Frontal cortex (tissue), 4 donors: Measurements from ENCODE around the gene RAB40C. TPM values are rescaled to one million over a fixed set of nuclear protein-coding genes. Genes with fewer than 3 reads are reported as not detected.

Experiments used
- DNase-seq, 2 donors: peaks; one replicate each; pipeline ENCODE4 v3.0.0; 2012; ENCODE audit warnings: low spot score in 2 of 2
- FAIRE-seq: peaks from 2 replicates; lab custom pipeline; 2012; peaks lifted over from hg19 to GRCh38; lab: Jason Lieb, UNC
- total RNA-seq: library from RNA; depleted of rRNA; stranded (reverse); fragments of >200 nt; gene quantifications from one replicate; pipeline ENCODE4 v1.2.3, GENCODE V29; 2014
- donor health status: control.
- donor health status: control.
- donor health status: control.

RAB40C gene
- total RNA-seq: 25.3 TPM

GRCh38 chr16:589658-590187 lies at the start of gene RAB40C:
Gene RAB40C, plus strand, starts transcription at chr16:590066. Its CDS starts 226 bp downstream, at chr16:590292.
- FAIRE-seq: no peak

GRCh38 chr16:540645-541340 lies 49.1 kb upstream of the RAB40C start:
- FAIRE-seq (no peak), DNase-seq (no peak)

More at GRCh38 chr16:589658-590187, at the start of gene RAB40C:
- DNase-seq: peak; percentile 98 to 99

DNA sequence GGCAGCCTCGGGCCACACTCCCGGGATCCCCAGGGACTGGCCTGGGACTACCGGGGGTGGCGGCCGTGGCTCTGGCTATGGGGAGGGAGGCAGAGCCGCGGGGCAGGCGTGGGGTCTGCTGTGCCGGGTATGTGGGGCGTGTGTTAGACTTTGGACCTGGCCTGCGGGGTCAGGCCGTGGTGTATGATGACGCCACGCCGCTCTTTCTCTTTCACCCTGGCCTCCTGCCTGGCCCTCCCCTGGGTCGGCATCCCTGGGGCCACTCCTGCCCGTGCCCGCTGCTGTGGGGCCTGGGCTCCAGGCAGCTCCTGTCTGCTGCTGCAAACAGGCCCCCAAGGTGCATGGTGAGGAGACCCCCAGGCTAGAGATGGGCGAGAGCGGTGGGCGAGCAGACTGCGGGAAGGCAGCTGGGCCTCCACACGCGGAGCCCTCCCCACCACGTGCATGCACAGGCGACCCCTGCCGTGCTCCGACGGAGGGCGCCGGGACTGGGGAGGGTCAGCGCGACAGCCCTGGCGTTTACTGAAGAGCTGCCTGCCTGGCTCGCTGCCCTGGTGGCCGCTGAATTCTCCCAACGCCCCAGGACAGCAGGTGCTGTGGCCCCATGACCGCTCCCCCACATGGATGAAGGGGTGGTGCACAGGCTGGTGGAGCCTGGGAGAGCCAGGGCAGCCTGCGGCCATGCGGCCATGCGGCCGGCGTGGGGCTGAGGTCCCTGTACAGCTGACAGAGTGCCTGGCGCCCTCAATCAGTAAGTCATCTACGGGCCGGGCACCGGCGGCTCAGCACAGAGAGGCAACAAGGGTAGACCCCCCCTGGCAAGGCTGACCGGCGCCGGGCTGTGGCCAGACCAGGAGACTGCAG lies 46.3 kb upstream of the RAB40C start:
- FAIRE-seq (no peak), DNase-seq (no peak)

DNA sequence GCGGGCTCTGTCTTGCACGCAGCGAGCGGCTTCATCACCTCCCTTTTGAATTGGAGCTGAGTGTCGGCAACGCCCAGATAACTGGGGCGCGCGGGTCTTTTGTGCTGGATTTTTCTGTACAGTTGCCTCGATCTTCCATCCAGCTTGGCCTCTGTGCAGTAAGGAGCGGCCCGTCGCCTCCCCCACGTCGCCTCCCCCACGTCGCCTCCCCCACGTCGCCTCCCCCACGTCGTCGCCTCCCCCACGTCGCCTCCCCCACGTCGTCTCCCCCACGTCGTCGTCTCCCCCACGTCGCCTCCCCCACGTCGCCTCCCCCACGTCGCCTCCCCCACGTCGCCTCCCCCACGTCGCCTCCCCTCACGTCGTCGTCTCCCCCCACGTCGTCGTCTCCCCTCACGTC lies 45.3 kb upstream of the RAB40C start:
- DNase-seq (no peak), FAIRE-seq (no peak)

DNA sequence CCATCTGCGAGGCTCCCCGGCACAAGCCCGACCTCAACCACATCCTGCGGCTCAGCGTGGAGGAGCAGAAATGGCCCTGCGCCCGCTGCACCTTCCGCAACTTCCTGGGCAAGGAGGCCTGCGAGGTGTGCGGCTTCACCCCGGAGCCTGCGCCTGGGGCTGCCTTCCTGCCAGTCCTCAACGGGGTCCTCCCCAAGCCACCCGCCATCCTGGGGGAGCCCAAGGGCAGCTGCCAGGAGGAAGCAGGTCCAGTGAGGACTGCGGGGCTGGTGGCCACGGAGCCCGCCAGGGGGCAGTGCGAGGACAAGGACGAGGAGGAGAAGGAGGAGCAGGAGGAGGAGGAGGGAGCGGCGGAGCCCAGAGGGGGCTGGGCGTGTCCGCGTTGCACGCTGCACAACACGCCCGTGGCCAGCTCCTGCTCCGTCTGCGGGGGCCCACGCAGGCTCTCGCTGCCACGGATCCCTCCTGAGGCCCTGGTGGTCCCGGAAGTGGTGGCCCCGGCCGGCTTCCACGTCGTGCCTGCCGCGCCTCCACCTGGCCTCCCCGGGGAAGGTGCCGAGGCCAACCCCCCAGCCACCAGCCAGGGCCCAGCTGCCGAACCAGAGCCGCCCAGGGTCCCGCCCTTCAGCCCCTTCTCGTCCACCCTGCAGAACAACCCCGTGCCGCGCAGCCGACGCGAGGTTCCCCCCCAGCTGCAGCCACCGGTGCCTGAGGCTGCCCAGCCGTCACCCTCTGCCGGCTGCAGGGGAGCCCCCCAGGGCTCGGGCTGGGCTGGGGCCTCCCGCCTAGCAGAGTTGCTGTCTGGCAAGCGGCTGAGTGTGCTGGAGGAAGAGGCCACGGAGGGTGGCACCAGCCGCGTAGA lies 42.7 kb upstream of the RAB40C start:
- FAIRE-seq: no peak
- peak in 1 of 2 donors; percentile 66 for DNase-seq

GRCh38 chr16:548586-548985 lies 41.3 kb upstream of the RAB40C start:
- DNase-seq (no peak), FAIRE-seq (no peak)

- FAIRE-seq: no peak
- DNase-seq: no peak
These were observed 40.2 kb upstream of the RAB40C start for GRCh38 chr16:549544-550263.

DNA sequence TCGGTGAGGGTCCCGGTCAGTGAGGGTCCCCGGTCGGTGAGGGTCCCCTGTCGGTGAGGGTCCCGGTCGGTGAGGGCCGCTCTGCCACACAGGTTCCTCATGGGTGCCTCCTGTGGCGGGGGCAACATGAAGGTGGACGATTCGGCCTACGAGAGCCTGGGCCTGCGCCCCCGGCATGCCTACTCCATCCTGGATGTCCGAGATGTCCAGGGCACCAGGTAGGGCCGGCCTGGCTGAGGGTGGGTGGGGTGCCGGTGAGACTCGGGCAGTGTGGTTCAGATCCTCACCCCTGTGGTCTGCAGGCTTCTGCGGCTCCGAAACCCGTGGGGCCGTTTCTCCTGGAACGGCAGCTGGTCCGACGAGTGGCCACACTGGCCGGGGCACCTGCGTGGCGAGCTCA lies 38.7 kb upstream of the RAB40C start:
- no peak for FAIRE-seq
- no peak for DNase-seq

DNA sequence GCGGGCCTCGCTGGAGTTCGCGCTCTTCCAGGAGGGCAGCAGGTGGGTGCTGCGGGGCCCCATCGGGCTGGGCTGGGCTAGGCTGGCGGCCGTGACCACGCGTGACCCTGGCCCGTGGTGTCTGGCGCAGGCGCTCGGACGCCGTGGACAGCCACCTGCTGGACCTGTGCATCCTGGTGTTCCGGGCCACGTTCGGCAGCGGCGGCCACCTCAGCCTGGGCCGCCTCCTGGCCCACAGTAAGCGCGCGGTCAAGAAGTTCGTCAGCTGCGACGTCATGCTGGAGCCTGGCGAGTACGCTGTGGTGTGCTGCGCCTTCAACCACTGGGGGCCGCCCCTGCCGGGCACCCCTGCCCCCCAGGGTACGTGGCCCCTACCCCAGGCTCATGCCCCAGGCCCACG lies 37.7 kb upstream of the RAB40C start:
- FAIRE-seq (no peak), DNase-seq (no peak)

DNA sequence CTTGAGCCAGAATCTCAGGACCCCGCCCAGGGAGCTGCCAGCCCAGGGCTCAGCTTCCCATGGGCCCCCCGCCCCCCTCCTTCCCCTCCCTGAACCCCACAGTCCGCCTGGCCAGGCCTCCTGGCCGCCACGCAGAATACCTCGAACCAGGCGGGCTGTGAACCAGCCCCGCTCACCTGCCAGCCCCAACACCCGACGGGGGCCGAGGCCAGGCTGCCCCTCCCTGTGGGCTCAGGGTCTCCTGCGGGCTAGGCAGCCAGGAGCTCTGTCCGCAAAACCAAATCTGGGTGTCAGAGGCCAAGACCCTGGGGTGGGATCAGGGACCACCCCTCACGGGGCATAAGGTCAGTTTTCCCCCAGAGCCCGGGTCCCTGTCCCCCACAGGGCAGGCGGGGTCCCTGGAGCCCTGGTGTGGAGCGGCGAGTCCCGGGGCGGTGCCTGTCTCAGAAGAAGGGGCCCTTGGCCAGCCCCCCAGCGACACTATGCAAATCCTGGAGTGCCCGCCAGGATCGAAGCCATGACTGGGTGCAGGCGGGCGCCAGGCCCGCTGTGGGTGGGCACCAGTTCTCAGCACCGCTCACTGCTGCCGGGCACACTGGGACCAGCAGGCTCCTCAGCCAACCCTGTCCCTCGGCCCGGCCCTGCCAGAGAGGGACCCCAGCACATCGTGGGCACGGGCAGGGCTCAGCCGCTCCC lies 36.1 kb upstream of the RAB40C start:
- DNase-seq (no peak), FAIRE-seq (no peak)

DNA sequence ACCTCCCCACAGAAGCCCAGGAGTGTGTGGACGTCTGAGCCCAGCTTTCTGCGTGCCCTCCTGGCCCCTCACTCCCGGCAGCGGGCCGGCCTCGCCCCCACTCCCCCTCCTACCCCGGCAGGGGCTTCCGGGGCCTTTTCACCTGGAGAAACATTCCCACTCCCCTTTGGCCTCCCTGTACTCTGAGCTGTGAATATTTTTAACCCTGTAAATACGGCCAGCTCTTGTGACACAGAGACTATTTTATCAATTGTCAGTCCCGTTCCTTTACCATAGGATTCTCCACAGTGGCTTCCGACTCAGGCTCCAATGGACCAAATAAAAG lies 35.6 kb upstream of the RAB40C start:
- no peak for FAIRE-seq
- DNase-seq: no peak

- FAIRE-seq (no peak), DNase-seq (no peak)
These were observed 35.1 kb upstream of the RAB40C start for GRCh38 chr16:554640-555365.

DNA sequence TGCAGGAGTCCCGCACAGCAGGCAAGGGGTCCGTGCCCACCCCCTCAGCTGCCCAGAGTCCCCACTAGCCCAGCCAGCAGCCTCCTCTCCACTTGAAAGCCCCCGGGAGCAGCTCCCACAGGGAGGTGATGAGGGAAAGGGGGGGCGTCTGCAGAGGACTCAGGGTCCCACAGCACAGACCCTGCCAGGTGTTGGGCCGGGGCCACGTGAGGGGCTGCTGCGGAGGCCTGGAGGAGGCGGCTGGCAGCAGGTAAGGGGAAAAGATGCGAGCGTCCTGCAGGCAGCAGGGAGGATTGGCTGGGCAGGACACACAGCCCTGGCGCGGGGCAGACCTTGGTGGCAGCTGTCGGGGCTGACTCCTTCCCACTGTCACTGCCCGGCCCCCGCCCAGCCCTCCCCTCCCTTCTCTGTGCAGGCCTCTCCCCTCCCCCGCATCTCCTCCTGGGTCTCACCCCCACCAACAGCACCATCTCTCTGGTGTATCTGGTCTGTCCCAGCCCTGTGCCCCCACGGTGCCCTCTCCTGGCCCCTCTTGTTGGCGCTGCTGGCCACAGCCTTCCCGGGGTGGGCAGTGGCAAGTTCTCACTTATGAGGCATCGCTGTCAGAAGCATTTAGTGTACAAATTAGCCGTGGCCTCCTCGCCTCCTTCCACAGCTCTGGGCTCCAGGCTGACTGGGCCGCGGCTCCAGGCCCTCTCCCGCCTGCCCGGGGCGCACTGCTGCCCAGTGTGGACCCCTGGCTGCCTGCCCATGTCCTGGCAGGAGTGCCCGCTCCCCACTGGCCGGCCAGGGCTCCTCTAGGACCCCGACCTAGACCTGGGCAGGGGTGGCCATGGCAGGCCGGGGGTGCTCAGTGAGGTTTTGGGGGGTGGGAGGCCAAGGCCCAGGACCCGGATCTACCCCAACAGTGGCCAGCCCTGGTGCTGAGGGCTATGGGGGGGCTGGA lies 34.1 kb upstream of the RAB40C start:
- FAIRE-seq: no peak
- DNase-seq: no peak

DNA sequence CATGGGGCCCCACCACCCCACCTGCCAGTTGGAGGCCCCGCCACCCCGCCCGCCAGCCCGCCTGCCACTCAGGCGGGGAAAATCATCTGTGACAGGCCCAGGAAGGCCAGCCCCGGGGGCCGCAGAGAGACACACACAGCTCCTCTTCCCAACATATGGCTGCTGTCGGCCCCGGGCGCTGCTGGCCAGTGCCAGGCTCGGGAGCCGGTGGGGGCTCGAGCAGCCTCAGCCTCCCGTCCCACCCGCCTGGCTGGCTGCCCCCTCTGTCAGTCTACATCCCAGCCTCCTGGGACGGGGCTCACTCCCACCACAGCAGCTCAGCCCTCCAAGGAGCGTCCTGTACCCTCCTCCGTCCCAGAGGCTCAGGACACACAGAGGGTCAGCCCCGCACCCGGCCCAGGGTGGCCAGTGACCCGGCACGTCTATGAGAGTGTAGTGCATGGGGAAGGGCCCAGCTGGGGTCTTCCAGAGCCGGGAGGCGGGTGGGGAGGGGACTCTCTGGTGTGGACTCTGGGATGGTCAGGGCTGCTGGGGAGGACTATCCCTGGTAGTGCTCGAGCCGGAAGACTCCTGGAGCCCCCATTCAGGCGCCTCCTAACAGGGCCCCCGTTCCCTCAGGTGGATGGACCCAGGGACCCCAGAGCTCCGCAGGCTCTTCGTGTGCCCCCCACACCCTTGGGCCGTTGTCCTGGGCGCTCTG lies 33.2 kb upstream of the RAB40C start:
- DNase-seq: no peak

GRCh38 chr16:557463-558297 lies 32.2 kb upstream of the RAB40C start:
- no peak for DNase-seq
- FAIRE-seq: no peak

More for the DNA sequence above, 33.2 kb upstream of the RAB40C start:
- FAIRE-seq: no peak
